ENCODE results near the gene MARCHF11.

Gene MARCHF11

GRCh38 chr5:16043349-16043965, 136.1 kb downstream of the MARCHF11 start:
- no peak overlapping the region for H2AK5ac ChIP-seq (ENCODE audit: low read length, severe bottlenecking)

GRCh38 chr5:16037121-16037845, 142.3 kb downstream of the MARCHF11 start:
- H2BK15ac ChIP-seq (ENCODE audit: low read depth, poor library complexity, severe bottlenecking): no peak overlapping the region
- H3K4me2 ChIP-seq (ENCODE audit: low read length, poor library complexity, severe bottlenecking): no peak overlapping the region
- H2BK12ac ChIP-seq (ENCODE audit: low read length in 2 of 2): no peak overlapping the region
- H3K4me1 ChIP-seq (ENCODE audit: control insufficient read depth, insufficient read depth, low read depth, low read length): no peaks in the 10 kb centered on the region
- no peak overlapping the region for H2AFZ ChIP-seq (ENCODE audit: low read depth, low read length)
- H3K23ac ChIP-seq (ENCODE audit: low read length in 2 of 2): no peak overlapping the region
- no peak overlapping the region for H3K4me3 ChIP-seq (ENCODE audit: insufficient read depth in 1 of 2, low read depth in 1 of 2, low read length in 2 of 2)
- H3K36me3 ChIP-seq (ENCODE audit: control insufficient read depth in 1 of 2, insufficient read depth in 2 of 2, low read depth in 1 of 2, low read length in 2 of 2): no peaks in the 10 kb centered on the region
- no peak overlapping the region for H4K91ac ChIP-seq (ENCODE audit: low read length)
- WGBS: 76% methylated on average over 5 of the region's 8 CpGs
- no peak overlapping the region for H3K14ac ChIP-seq (ENCODE audit: low read length in 2 of 2)
- no peaks in the 10 kb centered on the region for H3K9me3 ChIP-seq (ENCODE audit: control insufficient read depth, low read length)
- H3K79me1 ChIP-seq (replicated peaks; ENCODE audit: low read length, poor library complexity, severe bottlenecking): no peaks in the 10 kb centered on the region
- no peak overlapping the region for H3K9ac ChIP-seq (ENCODE audit: low read length)
- H2BK5ac ChIP-seq (ENCODE audit: low read depth, low read length, poor library complexity, severe bottlenecking): no peak overlapping the region
- peaks cover 0 to 6% of the 10 kb centered on the region in 2 experiments for H3K27me3 ChIP-seq (ENCODE audit: control insufficient read depth in 1 of 2, insufficient read depth in 1 of 2, low read length in 2 of 2)
- no peak overlapping the region for H4K8ac ChIP-seq (ENCODE audit: low read length)
- no peak overlapping the region for H3K4ac ChIP-seq (ENCODE audit: low read depth in 1 of 2, low read length in 2 of 2)
- H2BK120ac ChIP-seq (ENCODE audit: low read depth, low read length): no peak overlapping the region
- DNase-seq: no peak
- H2AK5ac ChIP-seq (ENCODE audit: low read length, severe bottlenecking): no peak overlapping the region
- no peak overlapping the region for H3K18ac ChIP-seq (ENCODE audit: low read depth in 1 of 2, low read length in 2 of 2)
- H3K27ac ChIP-seq (ENCODE audit: low read length, poor library complexity, severe bottlenecking): no peak overlapping the region

More at GRCh38 chr5:16043349-16043965, 136.1 kb downstream of the MARCHF11 start:
- 25% methylated on average over 1 of the region's 5 CpGs for WGBS
- H3K36me3 ChIP-seq (ENCODE audit: control insufficient read depth in 1 of 2, insufficient read depth in 2 of 2, low read depth in 1 of 2, low read length in 2 of 2): no peaks in the 10 kb centered on the region
- no peaks in the 10 kb centered on the region for H3K27me3 ChIP-seq (ENCODE audit: control insufficient read depth in 1 of 2, insufficient read depth in 1 of 2, low read length in 2 of 2)
- H3K18ac ChIP-seq (ENCODE audit: low read depth in 1 of 2, low read length in 2 of 2): no peak overlapping the region
- no peak overlapping the region for H4K91ac ChIP-seq (ENCODE audit: low read length)
- H3K9me3 ChIP-seq (ENCODE audit: control insufficient read depth, low read length): no peaks in the 10 kb centered on the region
- H3K27ac ChIP-seq (ENCODE audit: low read length, poor library complexity, severe bottlenecking): no peak overlapping the region
- no peak overlapping the region for H3K4me2 ChIP-seq (ENCODE audit: low read length, poor library complexity, severe bottlenecking)
- no peak overlapping the region for H3K23ac ChIP-seq (ENCODE audit: low read length in 2 of 2)
- H2BK120ac ChIP-seq (ENCODE audit: low read depth, low read length): no peak overlapping the region
- H2BK15ac ChIP-seq (ENCODE audit: low read depth, poor library complexity, severe bottlenecking): no peak overlapping the region
- no peak for DNase-seq
- H3K9ac ChIP-seq (ENCODE audit: low read length): no peak overlapping the region
- no peak overlapping the region for H2BK5ac ChIP-seq (ENCODE audit: low read depth, low read length, poor library complexity, severe bottlenecking)
- H3K4me1 ChIP-seq (ENCODE audit: control insufficient read depth, insufficient read depth, low read depth, low read length): no peaks in the 10 kb centered on the region
- no peak overlapping the region for H3K14ac ChIP-seq (ENCODE audit: low read length in 2 of 2)
- H2AFZ ChIP-seq (ENCODE audit: low read depth, low read length): no peak overlapping the region
- no peak overlapping the region for H4K8ac ChIP-seq (ENCODE audit: low read length)
- H3K79me1 ChIP-seq (replicated peaks; ENCODE audit: low read length, poor library complexity, severe bottlenecking): no peaks in the 10 kb centered on the region
- H3K4ac ChIP-seq (ENCODE audit: low read depth in 1 of 2, low read length in 2 of 2): no peak overlapping the region
- no peak overlapping the region for H2BK12ac ChIP-seq (ENCODE audit: low read length in 2 of 2)
- no peak overlapping the region for H3K4me3 ChIP-seq (ENCODE audit: insufficient read depth in 1 of 2, low read depth in 1 of 2, low read length in 2 of 2)

GRCh38 chr5:16034319-16035001, 145.1 kb downstream of the MARCHF11 start:
- Histone ChIP-seq H3K14ac (ENCODE audit: low read length in 2 of 2) (no peak overlapping the region), H2BK120ac (ENCODE audit: low read depth, low read length) (no peak overlapping the region), H3K18ac (ENCODE audit: low read depth in 1 of 2, low read length in 2 of 2) (no peak overlapping the region), H3K4me3 (ENCODE audit: insufficient read depth in 1 of 2, low read depth in 1 of 2, low read length in 2 of 2) (no peak overlapping the region), H3K4ac (ENCODE audit: low read depth in 1 of 2, low read length in 2 of 2) (no peak overlapping the region), H3K27ac (ENCODE audit: low read length, poor library complexity, severe bottlenecking) (no peak overlapping the region), H2BK15ac (ENCODE audit: low read depth, poor library complexity, severe bottlenecking) (no peak overlapping the region), H2AK5ac (ENCODE audit: low read length, severe bottlenecking) (no peak overlapping the region), H3K23ac (ENCODE audit: low read length in 2 of 2) (no peak overlapping the region), H3K4me1 (ENCODE audit: control insufficient read depth, insufficient read depth, low read depth, low read length) (no peaks in the 10 kb centered on the region), H4K8ac (ENCODE audit: low read length) (no peak overlapping the region), H2BK5ac (ENCODE audit: low read depth, low read length, poor library complexity, severe bottlenecking) (no peak overlapping the region), H2BK12ac (ENCODE audit: low read length in 2 of 2) (no peak overlapping the region), H4K91ac (ENCODE audit: low read length) (no peak overlapping the region), H3K9ac (ENCODE audit: low read length) (no peak overlapping the region), H2AFZ (ENCODE audit: low read depth, low read length) (no peak overlapping the region), H3K4me2 (ENCODE audit: low read length, poor library complexity, severe bottlenecking) (no peak overlapping the region), H3K9me3 (ENCODE audit: control insufficient read depth, low read length) (no peaks in the 10 kb centered on the region), H3K36me3 (ENCODE audit: control insufficient read depth in 1 of 2, insufficient read depth in 2 of 2, low read depth in 1 of 2, low read length in 2 of 2) (no peaks in the 10 kb centered on the region), H3K27me3 (ENCODE audit: control insufficient read depth in 1 of 2, insufficient read depth in 1 of 2, low read length in 2 of 2) (peaks cover 0 to 6% of the 10 kb centered on the region in 2 experiments), H3K79me1 (replicated peaks; ENCODE audit: low read length, poor library complexity, severe bottlenecking) (no peaks in the 10 kb centered on the region)
- no peak for DNase-seq
- WGBS: 78% methylated on average over 8 of the region's 8 CpGs

- H3K18ac ChIP-seq (ENCODE audit: low read depth in 1 of 2, low read length in 2 of 2): no peak overlapping the region
- no peak overlapping the region for H4K8ac ChIP-seq (ENCODE audit: low read length)
- H3K4me3 ChIP-seq (ENCODE audit: insufficient read depth in 1 of 2, low read depth in 1 of 2, low read length in 2 of 2): no peak overlapping the region
- H2BK120ac ChIP-seq (ENCODE audit: low read depth, low read length): no peak overlapping the region
- H2AFZ ChIP-seq (ENCODE audit: low read depth, low read length): no peak overlapping the region
- no peak overlapping the region for H3K23ac ChIP-seq (ENCODE audit: low read length in 2 of 2)
- H3K4ac ChIP-seq (ENCODE audit: low read depth in 1 of 2, low read length in 2 of 2): no peak overlapping the region
- H3K9ac ChIP-seq (ENCODE audit: low read length): no peak overlapping the region
- H3K79me1 ChIP-seq (replicated peaks; ENCODE audit: low read length, poor library complexity, severe bottlenecking): no peaks in the 10 kb centered on the region
- H3K27ac ChIP-seq (ENCODE audit: low read length, poor library complexity, severe bottlenecking): no peak overlapping the region
- no peak overlapping the region for H4K91ac ChIP-seq (ENCODE audit: low read length)
- no peak overlapping the region for H2BK15ac ChIP-seq (ENCODE audit: low read depth, poor library complexity, severe bottlenecking)
- no peak overlapping the region for H2BK5ac ChIP-seq (ENCODE audit: low read depth, low read length, poor library complexity, severe bottlenecking)
- peaks cover 0 to 6% of the 10 kb centered on the region in 2 experiments for H3K27me3 ChIP-seq (ENCODE audit: control insufficient read depth in 1 of 2, insufficient read depth in 1 of 2, low read length in 2 of 2)
- H3K4me1 ChIP-seq (ENCODE audit: control insufficient read depth, insufficient read depth, low read depth, low read length): no peaks in the 10 kb centered on the region
- no peak overlapping the region for H3K14ac ChIP-seq (ENCODE audit: low read length in 2 of 2)
- no peaks in the 10 kb centered on the region for H3K9me3 ChIP-seq (ENCODE audit: control insufficient read depth, low read length)
- H2BK12ac ChIP-seq (ENCODE audit: low read length in 2 of 2): no peak overlapping the region
- no peaks in the 10 kb centered on the region for H3K36me3 ChIP-seq (ENCODE audit: control insufficient read depth in 1 of 2, insufficient read depth in 2 of 2, low read depth in 1 of 2, low read length in 2 of 2)
- 94% methylated on average over 4 of the region's 4 CpGs for WGBS
- no peak overlapping the region for H3K4me2 ChIP-seq (ENCODE audit: low read length, poor library complexity, severe bottlenecking)
- DNase-seq: no peak
- no peak overlapping the region for H2AK5ac ChIP-seq (ENCODE audit: low read length, severe bottlenecking)
Observed at GRCh38 chr5:16033187-16033925, 146.2 kb downstream of the MARCHF11 start.
